ENCODE data around the gene AMN.

The AMN gene

GRCh38 chr14:102891556-102891955 is 30.9 kb upstream of the AMN start:
- TF ChIP-seq FOXP2 (optimal IDR thresholded peaks at IDR 0.05; ENCODE audit: borderline replicate concordance, extremely low read depth, extremely low read length, insufficient read depth): no peak
- no peak for TF ChIP-seq POLR2AphosphoS5 (IDR thresholded peaks at IDR 0.05; ENCODE audit: low read depth, low read length)
- TF ChIP-seq, protein P1, sequence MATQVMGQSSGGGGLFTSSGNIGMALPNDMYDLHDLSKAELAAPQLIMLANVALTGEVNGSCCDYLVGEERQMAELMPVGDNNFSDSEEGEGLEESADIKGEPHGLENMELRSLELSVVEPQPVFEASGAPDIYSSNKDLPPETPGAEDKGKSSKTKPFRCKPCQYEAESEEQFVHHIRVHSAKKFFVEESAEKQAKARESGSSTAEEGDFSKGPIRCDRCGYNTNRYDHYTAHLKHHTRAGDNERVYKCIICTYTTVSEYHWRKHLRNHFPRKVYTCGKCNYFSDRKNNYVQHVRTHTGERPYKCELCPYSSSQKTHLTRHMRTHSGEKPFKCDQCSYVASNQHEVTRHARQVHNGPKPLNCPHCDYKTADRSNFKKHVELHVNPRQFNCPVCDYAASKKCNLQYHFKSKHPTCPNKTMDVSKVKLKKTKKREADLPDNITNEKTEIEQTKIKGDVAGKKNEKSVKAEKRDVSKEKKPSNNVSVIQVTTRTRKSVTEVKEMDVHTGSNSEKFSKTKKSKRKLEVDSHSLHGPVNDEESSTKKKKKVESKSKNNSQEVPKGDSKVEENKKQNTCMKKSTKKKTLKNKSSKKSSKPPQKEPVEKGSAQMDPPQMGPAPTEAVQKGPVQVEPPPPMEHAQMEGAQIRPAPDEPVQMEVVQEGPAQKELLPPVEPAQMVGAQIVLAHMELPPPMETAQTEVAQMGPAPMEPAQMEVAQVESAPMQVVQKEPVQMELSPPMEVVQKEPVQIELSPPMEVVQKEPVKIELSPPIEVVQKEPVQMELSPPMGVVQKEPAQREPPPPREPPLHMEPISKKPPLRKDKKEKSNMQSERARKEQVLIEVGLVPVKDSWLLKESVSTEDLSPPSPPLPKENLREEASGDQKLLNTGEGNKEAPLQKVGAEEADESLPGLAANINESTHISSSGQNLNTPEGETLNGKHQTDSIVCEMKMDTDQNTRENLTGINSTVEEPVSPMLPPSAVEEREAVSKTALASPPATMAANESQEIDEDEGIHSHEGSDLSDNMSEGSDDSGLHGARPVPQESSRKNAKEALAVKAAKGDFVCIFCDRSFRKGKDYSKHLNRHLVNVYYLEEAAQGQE (IDR thresholded peaks at IDR 0.05; ENCODE audit: insufficient read depth in 1 of 2, low read depth in 2 of 2, low read length in 2 of 2): no peak
- TF ChIP-seq TAF1 (IDR thresholded peaks at IDR 0.05; ENCODE audit: borderline replicate concordance, insufficient read depth, low read length): no peak
- no peak for TF ChIP-seq SIN3A (IDR thresholded peaks at IDR 0.05; ENCODE audit: borderline replicate concordance, insufficient read depth, low read length)

DNA sequence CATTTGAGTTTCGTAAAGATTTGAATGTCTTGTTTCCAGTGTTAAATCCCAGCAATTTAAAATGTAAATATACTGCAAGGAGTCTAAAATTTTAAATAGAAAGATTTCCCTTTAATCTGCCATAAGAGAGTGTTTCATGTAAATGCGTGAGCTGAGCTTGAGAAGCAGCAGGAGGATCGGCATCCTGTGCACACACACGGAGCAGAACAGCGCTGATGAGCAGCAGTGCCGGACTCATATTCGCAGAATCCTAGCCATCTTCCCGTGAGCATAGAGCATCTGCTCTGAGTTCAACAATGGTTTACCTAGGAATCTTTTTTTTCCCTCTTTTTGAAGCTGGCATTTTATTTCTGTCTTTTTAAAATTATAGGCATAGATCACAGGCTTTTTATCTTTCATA is 29.8 kb upstream of the AMN start:
- TF ChIP-seq, protein P1 (IDR thresholded peaks at IDR 0.05; ENCODE audit: insufficient read depth in 1 of 2, low read depth in 2 of 2, low read length in 2 of 2): no peak
- no peak for TF ChIP-seq SIN3A (IDR thresholded peaks at IDR 0.05; ENCODE audit: borderline replicate concordance, insufficient read depth, low read length)
- TF ChIP-seq POLR2AphosphoS5 (IDR thresholded peaks at IDR 0.05; ENCODE audit: low read depth, low read length): no peak
- no peak for TF ChIP-seq TAF1 (IDR thresholded peaks at IDR 0.05; ENCODE audit: borderline replicate concordance, insufficient read depth, low read length)
- no peak for TF ChIP-seq FOXP2 (optimal IDR thresholded peaks at IDR 0.05; ENCODE audit: borderline replicate concordance, extremely low read depth, extremely low read length, insufficient read depth)

GRCh38 chr14:102893452-102893851 is 29.0 kb upstream of the AMN start:
- TF ChIP-seq POLR2AphosphoS5 (IDR thresholded peaks at IDR 0.05; ENCODE audit: low read depth, low read length): no peak
- TF ChIP-seq SIN3A (IDR thresholded peaks at IDR 0.05; ENCODE audit: borderline replicate concordance, insufficient read depth, low read length): no peak
- TF ChIP-seq, protein P1 (IDR thresholded peaks at IDR 0.05; ENCODE audit: insufficient read depth in 1 of 2, low read depth in 2 of 2, low read length in 2 of 2): no peak
- no peak for TF ChIP-seq TAF1 (IDR thresholded peaks at IDR 0.05; ENCODE audit: borderline replicate concordance, insufficient read depth, low read length)
- TF ChIP-seq FOXP2 (optimal IDR thresholded peaks at IDR 0.05; ENCODE audit: borderline replicate concordance, extremely low read depth, extremely low read length, insufficient read depth): no peak

GRCh38 chr14:102897299-102898027 is 25.0 kb upstream of the AMN start:
- TF ChIP-seq TAF1 (IDR thresholded peaks at IDR 0.05; ENCODE audit: borderline replicate concordance, insufficient read depth, low read length): no peak
- TF ChIP-seq POLR2AphosphoS5 (IDR thresholded peaks at IDR 0.05; ENCODE audit: low read depth, low read length): no peak
- TF ChIP-seq, protein P1 (IDR thresholded peaks at IDR 0.05; ENCODE audit: insufficient read depth in 1 of 2, low read depth in 2 of 2, low read length in 2 of 2): no peak
- TF ChIP-seq FOXP2 (optimal IDR thresholded peaks at IDR 0.05; ENCODE audit: borderline replicate concordance, extremely low read depth, extremely low read length, insufficient read depth): no peak
- TF ChIP-seq SIN3A (IDR thresholded peaks at IDR 0.05; ENCODE audit: borderline replicate concordance, insufficient read depth, low read length): no peak

Measured in PFSK-1 (cell line).